ENCODE data around the gene SREBF1. TPM values are rescaled to one million over a fixed set of nuclear protein-coding genes. Genes with fewer than 3 reads are reported as not detected.

Gene SREBF1
- total and polyA plus RNA-seq, 2 of the 8 experiments (the other 6 are each of a cell fraction or from before 2014, with no cell fraction given), result 28.6 to 70.8 TPM

- CTCF ChIA-PET (ENCODE audit: partially characterized antibody), result interaction anchor here (0.6 to 3.4 kb wide), 6 partner anchors 11 to 410 kb away, joined by 3 to 13 read pairs (median 3); no protein-coding TSS in a partner anchor
- H3K4me1 ChIP-seq (replicated peaks in 1 of 4; ENCODE audit: control insufficient read depth in 3 of 4, insufficient read depth in 4 of 4, low read length in 3 of 4), result peaks cover 5 to 28% (median 23%) of the 10 kb centered on the region in 4 experiments
Observed at GRCh38 chr17:17795296-17795695, 41.5 kb downstream of the SREBF1 start.

More at GRCh38 chr17:17795296-17795695, 41.5 kb downstream of the SREBF1 start:
- no peaks in the 10 kb centered on the region for H3K36me3 ChIP-seq (ENCODE audit: control insufficient read depth in 2 of 4, insufficient read depth in 4 of 4, low read length in 3 of 4)
- no peak overlapping the region for H2BK12ac ChIP-seq (ENCODE audit: low read depth, low read length)
- no peak overlapping the region for H3K18ac ChIP-seq (ENCODE audit: extremely low read depth, low read length)
- peaks cover 0 to 6% of the 10 kb centered on the region in 2 experiments for H4K20me1 ChIP-seq (replicated peaks in 1 of 2; ENCODE audit: control insufficient read depth in 1 of 2, insufficient read depth in 2 of 2, low read length in 2 of 2)
- no peak overlapping the region for H3K4me2 ChIP-seq (ENCODE audit: insufficient read depth in 1 of 2, low read depth in 2 of 2, low read length in 2 of 2)
- H3K27me3 ChIP-seq (replicated peaks in 1 of 4; ENCODE audit: control insufficient read depth in 3 of 4, extremely low read depth in 1 of 4, insufficient read depth in 3 of 4, low read length in 3 of 4), result peaks cover 0 to 25% (median 20%) of the 10 kb centered on the region in 4 experiments; a peak in 6 of 7 replicates
- H2BK20ac ChIP-seq (ENCODE audit: low read length), result no peak overlapping the region
- no peaks in the 10 kb centered on the region for H3K9me3 ChIP-seq (ENCODE audit: insufficient read depth in 2 of 2, low read depth in 1 of 2, low read length in 1 of 2)
- no peak overlapping the region for H3K27ac ChIP-seq (ENCODE audit: low read depth, low read length)
- DNase-seq (ENCODE audit: low read depth in 1 of 2, low spot score in 2 of 2) (no peak), FAIRE-seq (no peak)
- no peak overlapping the region for H3K9ac ChIP-seq (replicated peaks in 1 of 4; ENCODE audit: extremely low read depth in 1 of 4, low read depth in 3 of 4, low read length in 3 of 4)
- no peak overlapping the region for H2BK15ac ChIP-seq (ENCODE audit: low read length)
- 93% methylated on average over 4 of the region's 12 CpGs; no CpG with 5 or more reads in 1 of the 2 experiments for WGBS, 2 experiments (ENCODE audit: extremely low coverage in 1 of 2, insufficient coverage in 1 of 2, insufficient read length in 1 of 2, insufficient replicate concordance in 2 of 2, low coverage in 1 of 2, low lambda C conversion rate in 2 of 2, missing lambda C conversion rate in 1 of 2)
- H3K23ac ChIP-seq (ENCODE audit: insufficient read length), result no peak overlapping the region
- no peak overlapping the region for H3K4me3 ChIP-seq (ENCODE audit: extremely low read depth in 1 of 4, insufficient read depth in 2 of 4, low read depth in 3 of 4, low read length in 4 of 4)
- no peak overlapping the region for H3K4ac ChIP-seq (replicated peaks; ENCODE audit: insufficient read length, low read depth, low read length)
- H2AFZ ChIP-seq (ENCODE audit: low read length), result no peak overlapping the region
- H3K14ac ChIP-seq (ENCODE audit: insufficient read length), result no peak overlapping the region
- no peaks in the 10 kb centered on the region for H3K79me1 ChIP-seq (ENCODE audit: low read depth, low read length)
- TF ChIP-seq CHD1 (IDR thresholded peaks at IDR 0.05; ENCODE audit: low read depth, low read length), result no peak
- TF ChIP-seq KDM5A (IDR thresholded peaks at IDR 0.05; ENCODE audit: low read length), result no peak
- no peak for TF ChIP-seq SIN3A (conservative IDR thresholded peaks at IDR 0.05 in 1 of 2, IDR thresholded peaks at IDR 0.05 in 1 of 2; ENCODE audit: low read depth in 1 of 2, low read length in 2 of 2)
- no peak for TF ChIP-seq RNF2 (IDR thresholded peaks at IDR 0.05; ENCODE audit: borderline replicate concordance, low read depth, low read length, missing control alignments, poor library complexity, severe bottlenecking)
- TF ChIP-seq SAP30 (IDR thresholded peaks at IDR 0.05; ENCODE audit: insufficient read depth, insufficient replicate concordance, low read length), result no peak
- TF ChIP-seq NANOG (IDR thresholded peaks at IDR 0.05; ENCODE audit: insufficient read depth, low read depth, low read length, poor library complexity, severe bottlenecking), result no peak
- TF ChIP-seq MAX (IDR thresholded peaks at IDR 0.05), result no peak
- TF ChIP-seq YY1 (IDR thresholded peaks at IDR 0.05; ENCODE audit: low read depth, low read length), result no peak
- no peak overlapping the region for H2AK5ac ChIP-seq (ENCODE audit: low read depth, low read length)
- H4K8ac ChIP-seq (ENCODE audit: extremely low read depth, insufficient read depth, low read length), result no peak overlapping the region
- no peak overlapping the region for H3K56ac ChIP-seq (replicated peaks; ENCODE audit: insufficient read length, low read depth, low read length)
- peaks cover 3% of the 10 kb centered on the region; the same call in 1 of the 2 replicates for H3K23me2 ChIP-seq (ENCODE audit: low read depth, low read length)
- H2BK120ac ChIP-seq (replicated peaks; ENCODE audit: low read depth, low read length), result no peak overlapping the region
- H2BK5ac ChIP-seq (ENCODE audit: low read depth, low read length), result no peak overlapping the region; the same call in 1 of the 2 replicates
- no peak overlapping the region for H4K5ac ChIP-seq (ENCODE audit: insufficient read length, low read depth, low read length)
- POLR2A ChIA-PET (ENCODE audit: partially characterized antibody), result interaction anchor here (0.9 to 3.6 kb wide), 4 partner anchors 14 to 33 kb away, joined by 3 to 20 read pairs (median 4); no protein-coding TSS in a partner anchor
- no peak overlapping the region for H4K91ac ChIP-seq (replicated peaks; ENCODE audit: insufficient read length, low read length)
- H3K79me2 ChIP-seq (ENCODE audit: control insufficient read depth in 1 of 2, insufficient read depth in 2 of 2, low read length in 2 of 2), result no peaks in the 10 kb centered on the region
